ENCODE results near the gene DNAH1.
A peak's percentile ranks its signal among the peaks of the same experiment; 100 is the strongest.

Gene DNAH1

DNA sequence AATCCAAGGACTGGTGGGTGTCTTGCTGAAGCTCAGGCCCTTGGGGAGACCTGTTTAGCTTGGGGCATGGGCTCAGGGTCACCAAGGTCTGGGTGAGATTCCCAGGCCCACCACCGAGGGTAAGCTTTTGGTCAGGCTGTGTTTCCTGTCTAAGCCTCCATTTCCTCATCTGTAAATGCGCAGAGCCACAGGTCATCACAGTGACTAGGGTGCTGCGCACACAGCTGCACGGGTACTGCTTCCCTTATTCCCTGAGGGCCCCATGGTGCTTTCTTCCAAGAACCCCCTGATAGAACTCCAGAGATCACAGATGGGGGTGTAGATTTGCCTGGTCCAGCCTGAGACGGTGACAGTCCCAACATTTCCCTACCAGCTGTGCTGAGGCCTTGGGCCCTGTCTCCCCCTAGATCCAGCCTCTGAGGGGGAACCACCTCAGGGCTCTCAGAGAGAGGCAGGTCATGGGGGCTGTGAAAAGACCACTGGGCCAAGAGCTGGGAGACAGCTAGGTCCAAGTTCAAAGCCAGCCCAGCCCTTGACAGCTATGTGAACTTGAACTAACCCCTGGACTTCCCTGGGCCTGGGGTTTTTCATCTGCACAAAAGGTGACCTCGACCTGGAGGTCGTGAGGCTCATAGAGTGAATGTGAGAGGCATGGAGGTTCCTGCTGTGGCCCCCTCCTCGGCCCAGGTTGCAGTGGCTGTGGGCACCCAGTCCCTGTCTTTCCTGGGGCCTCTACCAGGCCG is 68.1 kb downstream of the DNAH1 start:
- no peak for DNase-seq (ENCODE audit: insufficient read length, low spot score)
- no peak for FAIRE-seq

DNA sequence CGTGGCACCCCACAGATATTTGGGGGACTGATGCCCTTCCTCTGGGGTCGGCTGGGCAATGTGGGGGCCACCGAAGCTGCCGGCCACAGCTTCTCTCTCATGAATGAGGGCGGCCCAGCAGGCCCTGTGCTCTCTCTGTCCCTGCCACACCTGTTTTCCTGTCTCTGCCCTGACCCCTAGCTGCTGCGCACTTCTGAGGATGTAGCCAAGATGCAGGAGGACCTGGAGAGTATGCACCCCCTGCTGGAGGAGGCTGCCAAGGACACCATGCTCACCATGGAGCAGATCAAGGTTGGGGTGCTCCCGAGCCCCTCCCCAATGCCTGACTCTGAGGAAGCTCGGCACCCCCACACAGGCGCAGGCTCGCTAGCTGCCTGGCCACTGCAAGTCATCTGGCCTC is 69.0 kb downstream of the DNAH1 start:
- no peak for FAIRE-seq
- peak; percentile 64 for DNase-seq (ENCODE audit: insufficient read length, low spot score)

DNA sequence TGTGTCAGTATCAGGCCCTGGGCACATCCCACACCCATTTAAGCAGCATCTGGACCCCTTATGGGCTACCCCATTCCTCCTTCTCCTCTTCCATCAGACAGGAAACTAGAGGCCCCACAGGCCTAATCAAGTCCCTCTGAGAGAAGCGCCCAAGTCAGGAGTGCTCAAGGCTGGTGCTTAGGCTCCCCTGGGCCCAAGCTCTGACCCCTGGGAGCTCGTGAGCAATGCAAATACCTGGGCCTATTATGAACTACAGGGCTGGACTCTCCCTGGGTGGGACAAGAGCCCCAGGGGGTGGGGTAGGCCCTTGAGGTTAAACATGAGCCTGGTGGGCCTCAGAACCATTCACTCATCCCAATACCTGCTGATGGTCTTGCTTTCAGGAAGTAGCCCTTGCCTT is 71.4 kb downstream of the DNAH1 start:
- FAIRE-seq (no peak), DNase-seq (ENCODE audit: insufficient read length, low spot score) (no peak)

DNA sequence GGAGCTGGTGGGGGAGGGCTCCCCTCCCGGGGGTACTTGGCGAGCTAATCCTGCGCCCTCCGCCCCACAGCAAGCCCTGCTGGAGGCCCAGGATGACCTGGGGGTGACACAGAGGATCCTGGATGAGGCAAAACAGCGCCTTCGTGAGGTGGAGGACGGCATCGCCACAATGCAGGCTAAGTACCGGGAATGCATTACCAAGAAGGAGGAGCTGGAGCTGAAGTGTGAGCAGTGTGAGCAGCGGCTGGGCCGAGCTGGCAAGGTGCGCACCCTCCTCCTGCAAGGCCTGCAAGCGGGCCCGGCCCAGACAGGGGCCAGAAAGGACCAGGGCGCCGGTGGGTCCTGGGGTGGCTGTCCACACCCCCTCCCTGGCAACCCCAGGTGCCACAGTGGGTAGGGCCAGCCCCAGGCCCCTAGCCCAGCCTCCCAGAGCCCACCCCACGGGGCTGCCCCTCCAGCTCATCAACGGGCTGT is 72.3 kb downstream of the DNAH1 start:
- FAIRE-seq, result no peak
- DNase-seq (ENCODE audit: insufficient read length, low spot score), result no peak

DNA sequence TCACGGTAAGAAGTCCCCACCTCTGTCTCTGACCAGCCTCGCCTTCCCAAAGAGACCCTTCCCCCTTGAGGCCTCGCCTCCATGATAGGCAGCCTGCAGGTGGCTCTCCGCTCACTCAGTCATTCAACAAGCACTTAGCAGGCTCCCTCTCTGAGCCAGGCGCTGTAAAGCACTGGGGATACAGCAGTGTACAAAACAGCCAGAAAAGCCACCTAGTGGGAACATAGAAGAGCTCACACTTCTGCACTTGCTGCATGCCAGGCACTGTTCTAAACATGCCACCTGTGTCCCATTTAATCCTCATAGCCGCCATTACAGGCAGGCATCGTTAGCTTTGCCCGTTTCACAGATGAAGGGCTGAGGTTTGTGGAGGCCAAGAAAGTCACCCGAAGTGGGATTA is 72.8 kb downstream of the DNAH1 start:
- DNase-seq (ENCODE audit: insufficient read length, low spot score) (no peak), FAIRE-seq (no peak)

DNA sequence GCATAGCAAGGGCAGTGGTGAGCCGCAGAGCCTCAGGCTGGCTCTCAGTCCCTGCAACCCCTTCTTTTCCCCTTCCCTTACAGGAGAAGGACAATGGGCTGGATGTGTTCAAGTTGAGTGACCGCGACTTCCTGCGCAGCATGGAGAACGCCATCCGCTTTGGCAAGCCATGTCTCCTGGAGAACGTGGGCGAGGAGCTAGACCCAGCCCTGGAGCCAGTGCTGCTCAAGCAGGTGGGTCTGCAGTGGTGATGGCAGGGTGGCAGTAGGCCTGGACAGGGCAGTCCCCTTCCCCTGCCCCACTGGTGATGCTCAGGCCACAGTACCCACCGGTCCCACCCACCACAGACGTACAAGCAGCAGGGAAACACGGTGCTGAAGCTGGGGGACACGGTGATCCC is 75.0 kb downstream of the DNAH1 start:
- FAIRE-seq, result no peak

DNA sequence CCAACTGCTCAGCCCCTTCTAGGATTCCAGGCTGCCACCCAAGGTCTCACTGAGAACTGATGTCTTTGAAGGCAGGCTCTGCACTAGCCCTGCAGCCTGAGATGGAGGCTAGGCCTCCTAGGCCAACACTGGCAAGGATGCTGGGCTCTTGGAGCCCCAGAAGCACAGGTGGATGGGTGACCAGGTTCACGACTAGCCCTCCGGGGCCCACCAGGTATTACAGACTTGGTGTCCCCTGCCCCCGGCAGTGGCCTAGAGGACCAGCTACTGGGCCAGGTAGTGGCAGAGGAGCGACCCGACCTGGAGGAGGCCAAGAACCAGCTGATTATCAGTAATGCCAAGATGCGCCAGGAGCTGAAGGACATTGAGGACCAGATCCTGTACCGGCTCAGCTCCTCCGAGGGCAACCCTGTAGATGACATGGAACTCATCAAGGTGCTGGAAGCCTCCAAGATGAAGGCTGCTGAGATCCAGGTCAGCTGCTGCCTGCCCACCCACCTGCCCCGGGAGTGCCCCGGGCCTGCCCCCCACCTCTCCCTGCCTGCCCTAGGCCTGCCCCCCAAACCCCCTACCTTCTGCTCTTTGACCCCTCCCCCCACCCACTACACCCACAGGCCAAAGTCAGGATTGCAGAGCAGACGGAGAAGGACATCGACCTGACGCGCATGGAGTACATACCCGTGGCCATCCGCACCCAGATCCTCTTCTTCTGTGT is 76.3 kb downstream of the DNAH1 start:
- no peak for FAIRE-seq
- no peak for DNase-seq (ENCODE audit: insufficient read length, low spot score)

More for the DNA sequence above, 75.0 kb downstream of the DNAH1 start:
- DNase-seq (ENCODE audit: insufficient read length, low spot score), result no peak

DNA sequence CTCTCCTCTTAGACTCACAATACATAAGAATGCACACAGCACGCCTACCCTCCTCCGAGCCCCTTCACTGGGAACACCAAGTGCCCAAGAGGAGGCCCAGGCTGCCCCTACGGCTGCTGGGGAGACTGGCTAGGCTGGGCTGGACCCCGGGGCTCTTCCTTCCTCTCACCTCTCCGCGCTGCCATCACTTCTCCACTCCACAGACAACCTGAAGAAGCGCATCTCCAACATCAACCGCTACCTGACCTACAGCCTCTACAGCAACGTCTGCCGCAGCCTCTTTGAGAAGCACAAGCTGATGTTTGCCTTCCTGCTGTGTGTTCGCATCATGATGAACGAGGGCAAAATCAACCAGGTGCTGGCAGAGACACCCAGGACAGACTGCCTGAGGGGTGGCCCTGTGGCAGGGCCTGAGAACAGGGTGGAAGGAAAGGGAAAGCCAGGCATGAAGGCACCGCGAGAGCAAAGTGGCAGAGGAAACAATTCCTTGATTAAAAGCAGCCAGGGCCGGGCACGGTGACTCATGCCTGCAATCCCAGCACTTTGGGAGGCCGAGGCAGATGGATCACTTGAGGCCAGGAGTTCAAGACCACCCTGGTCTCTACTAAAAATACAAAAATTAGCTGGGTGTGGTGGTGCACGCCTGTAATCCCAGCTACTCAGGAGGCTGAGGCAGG is 77.2 kb downstream of the DNAH1 start:
- DNase-seq (ENCODE audit: insufficient read length, low spot score) (no peak), FAIRE-seq (no peak)

DNA sequence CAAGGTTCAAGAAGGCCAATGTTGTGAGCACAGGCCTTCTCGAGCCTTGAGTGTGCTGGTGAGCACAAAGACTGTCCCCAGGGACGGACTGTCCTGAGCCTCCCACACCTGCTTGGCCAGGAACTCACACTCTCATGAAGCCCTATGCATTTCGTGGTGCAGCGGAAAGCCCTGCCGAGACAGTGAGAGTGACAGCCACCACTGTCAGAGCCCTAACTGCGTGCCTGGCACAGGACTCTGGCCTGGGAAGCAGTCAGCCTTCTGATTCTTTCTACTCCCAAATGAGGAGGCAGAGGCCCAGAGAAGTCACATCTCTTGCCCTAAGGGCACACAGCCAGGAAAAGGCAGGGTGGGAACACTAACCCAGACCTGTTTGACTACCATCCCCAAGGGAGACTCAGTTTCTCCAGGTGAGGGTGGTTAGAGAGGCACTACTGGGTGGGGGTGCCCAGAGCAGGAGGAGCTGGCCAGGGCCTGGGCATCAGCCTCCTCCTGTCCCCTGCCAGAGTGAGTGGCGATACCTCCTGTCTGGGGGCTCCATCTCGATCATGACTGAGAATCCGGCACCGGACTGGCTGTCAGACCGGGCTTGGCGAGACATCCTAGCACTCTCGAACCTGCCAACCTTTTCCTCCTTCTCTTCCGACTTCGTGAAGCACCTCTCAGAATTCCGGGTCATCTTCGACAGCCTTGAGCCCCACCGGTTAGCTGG is 78.0 kb downstream of the DNAH1 start:
- FAIRE-seq (no peak), DNase-seq (ENCODE audit: insufficient read length, low spot score) (no peak)

DNA sequence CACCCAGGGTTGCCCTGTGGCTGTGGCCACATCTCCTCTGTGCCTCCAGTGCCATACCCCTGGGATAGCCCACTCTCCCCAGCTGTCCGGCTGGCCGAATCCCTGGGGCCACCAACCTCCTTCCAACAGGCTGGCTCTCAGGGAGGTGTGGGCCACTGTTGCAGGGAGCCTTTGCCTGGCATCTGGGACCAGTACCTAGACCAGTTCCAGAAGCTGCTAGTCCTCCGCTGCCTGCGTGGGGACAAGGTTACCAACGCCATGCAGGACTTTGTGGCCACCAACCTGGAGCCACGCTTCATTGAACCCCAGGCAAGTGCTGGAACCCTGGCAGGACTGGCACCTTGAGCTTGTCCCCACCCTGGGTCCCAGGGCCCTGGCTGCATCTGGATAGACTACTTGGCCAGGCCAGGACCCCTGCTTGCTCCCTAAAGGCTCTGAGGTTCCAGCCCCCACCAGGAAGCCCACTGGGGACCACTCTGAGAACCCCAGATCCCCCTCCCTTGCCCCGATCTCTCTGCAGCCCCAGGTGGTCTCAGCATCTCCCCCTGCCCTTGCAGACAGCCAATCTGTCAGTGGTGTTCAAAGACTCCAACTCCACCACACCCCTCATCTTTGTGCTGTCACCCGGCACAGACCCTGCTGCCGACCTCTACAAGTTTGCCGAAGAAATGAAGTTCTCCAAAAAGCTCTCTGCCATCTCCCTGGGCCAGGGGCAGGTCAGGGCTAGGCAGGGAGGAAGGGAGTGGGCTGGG is 78.8 kb downstream of the DNAH1 start:
- FAIRE-seq (no peak), DNase-seq (ENCODE audit: insufficient read length, low spot score) (no peak)

DNA sequence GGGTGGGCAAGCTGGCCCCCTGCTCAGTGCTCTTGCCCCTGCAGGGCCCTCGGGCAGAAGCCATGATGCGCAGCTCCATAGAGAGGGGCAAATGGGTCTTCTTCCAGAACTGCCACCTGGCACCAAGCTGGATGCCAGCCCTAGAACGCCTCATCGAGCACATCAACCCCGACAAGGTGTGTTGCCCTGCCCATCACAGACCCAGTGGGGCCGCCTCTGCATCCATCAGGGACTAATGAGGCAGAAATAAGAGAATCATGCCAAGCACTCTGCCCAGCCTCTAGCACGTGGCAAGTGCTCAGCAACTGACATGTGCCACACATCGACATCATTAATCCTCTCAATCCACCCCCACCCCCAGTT is 79.4 kb downstream of the DNAH1 start:
- DNase-seq (ENCODE audit: insufficient read length, low spot score) (no peak), FAIRE-seq (no peak)

DNA sequence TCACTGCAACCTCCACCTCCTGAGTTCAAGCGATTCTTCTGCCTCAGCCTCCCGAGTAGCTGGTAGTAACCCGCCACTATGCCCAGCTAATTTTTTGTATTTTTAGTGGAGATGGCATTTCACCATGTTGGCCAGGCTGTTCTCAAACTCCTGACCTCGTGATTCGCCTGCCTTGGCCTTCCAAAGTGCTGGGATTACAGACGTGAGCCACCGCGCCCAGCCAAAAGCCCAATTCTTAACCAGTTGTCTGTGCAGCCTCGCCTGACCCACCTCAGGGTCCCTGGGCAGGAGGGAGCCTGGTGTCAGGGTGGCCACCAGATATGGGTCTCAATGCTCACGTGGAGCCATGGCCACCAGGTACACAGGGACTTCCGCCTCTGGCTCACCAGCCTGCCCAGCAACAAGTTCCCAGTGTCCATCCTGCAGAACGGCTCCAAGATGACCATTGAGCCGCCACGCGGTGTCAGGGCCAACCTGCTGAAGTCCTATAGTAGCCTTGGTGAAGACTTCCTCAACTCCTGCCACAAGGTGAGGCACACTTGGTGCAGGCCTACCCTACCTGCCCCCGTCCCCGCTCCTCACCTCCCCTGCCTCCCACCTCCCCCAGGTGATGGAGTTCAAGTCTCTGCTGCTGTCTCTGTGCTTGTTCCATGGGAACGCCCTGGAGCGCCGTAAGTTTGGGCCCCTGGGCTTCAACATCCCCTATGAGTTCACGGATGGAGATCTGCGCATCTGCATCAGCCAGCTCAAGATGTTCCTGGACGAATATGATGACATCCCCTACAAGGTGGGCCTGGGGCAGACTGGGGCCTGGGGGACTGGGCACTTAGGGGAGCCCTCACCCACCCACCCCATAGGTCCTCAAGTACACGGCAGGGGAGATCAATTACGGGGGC is 80.1 kb downstream of the DNAH1 start:
- FAIRE-seq, result no peak
- no peak for DNase-seq (ENCODE audit: insufficient read length, low spot score)

DNA sequence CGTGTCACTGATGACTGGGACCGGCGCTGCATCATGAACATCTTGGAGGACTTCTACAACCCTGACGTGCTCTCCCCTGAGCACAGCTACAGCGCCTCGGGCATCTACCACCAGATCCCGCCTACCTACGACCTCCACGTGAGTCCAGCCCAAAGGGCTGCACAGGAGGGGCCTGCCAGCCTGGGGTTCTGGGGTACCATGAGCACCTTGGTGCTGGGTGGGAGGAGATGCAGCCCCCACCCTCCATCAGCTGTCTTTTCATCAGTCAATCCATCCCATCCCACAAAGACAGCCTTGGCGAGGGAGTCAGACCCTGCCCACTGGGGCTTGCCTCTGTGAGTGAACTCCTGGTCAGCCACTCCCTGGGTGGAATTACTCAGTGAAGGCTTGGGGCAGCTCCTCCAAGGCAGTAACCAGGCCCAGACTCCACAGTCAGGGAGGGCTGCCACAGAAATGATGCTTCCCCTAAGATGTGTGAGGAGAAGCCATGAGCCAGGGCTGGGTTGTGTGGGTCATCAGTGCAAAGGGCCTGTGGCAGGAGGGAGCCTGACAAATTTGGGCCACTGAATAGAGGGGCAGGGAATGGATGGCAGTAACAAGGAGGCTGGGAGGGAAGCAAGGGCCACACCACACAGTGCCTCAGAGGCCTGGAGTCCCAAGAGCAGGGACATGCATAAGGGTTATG is 80.9 kb downstream of the DNAH1 start:
- FAIRE-seq, result no peak
- DNase-seq (ENCODE audit: insufficient read length, low spot score), result no peak

DNA sequence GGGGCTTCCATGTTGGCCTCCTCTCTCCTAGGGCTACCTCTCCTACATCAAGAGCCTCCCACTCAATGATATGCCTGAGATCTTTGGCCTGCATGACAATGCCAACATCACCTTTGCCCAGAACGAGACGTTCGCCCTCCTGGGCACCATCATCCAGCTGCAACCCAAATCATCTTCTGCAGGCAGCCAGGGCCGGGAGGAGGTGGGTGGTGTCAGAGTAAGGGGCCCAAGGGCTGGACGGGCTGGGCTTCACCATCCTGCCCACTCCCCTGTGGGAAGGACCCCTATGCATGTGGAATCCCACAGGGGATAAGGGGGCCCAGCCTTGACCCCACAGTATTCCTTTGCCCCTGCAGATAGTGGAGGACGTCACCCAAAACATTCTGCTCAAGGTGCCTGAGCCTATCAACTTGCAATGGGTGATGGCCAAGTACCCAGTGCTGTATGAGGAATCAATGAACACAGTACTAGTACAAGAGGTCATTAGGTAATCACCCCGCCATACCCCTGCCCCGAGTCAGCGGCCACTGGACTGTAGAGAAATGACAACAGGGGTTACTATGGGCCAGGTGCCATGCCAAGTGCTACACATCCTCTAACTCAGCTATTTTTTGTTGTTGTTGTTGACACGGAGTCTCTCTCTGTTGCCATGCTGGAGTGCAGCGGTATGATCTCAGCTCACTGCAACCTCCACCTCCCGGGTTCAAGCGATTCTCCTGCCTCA is 81.7 kb downstream of the DNAH1 start:
- no peak for FAIRE-seq
- DNase-seq (ENCODE audit: insufficient read length, low spot score), result no peak

DNA sequence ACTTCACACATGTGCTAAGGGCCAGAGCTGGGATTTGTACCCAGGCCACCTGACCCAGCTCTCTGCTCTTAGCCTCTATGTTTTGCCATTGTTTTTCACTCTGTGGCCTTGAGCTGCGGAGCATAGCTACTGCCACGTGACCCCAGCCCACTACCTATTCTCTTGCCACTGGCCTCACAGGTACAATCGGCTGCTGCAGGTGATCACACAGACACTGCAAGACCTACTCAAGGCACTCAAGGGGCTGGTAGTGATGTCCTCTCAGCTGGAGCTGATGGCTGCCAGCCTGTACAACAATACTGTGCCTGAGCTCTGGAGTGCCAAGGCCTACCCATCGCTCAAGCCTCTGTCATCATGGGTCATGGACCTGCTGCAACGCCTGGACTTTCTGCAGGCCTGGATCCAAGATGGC is 82.6 kb downstream of the DNAH1 start:
- DNase-seq (ENCODE audit: insufficient read length, low spot score), result no peak

DNA sequence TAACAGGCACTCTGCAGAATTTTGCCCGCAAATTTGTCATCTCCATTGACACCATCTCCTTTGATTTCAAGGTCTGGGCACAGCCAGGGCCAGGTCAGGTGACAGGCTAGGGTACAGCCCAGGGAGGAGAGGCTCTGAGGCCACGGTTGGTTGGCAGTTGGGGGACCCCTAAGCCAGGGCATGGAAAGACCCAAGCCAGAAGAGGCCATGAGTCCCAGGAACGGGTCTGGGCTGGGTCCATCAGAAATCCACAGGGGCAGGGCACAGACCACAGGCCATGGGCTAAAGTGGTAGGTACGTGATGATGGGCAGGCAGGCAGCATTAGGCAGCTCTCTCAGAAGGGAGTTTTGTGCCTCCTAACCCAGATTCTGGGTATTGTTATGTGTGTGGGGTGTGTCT is 83.0 kb downstream of the DNAH1 start:
- FAIRE-seq (no peak), DNase-seq (ENCODE audit: insufficient read length, low spot score) (no peak)

More for the DNA sequence above, 82.6 kb downstream of the DNAH1 start:
- no peak for FAIRE-seq

DNA sequence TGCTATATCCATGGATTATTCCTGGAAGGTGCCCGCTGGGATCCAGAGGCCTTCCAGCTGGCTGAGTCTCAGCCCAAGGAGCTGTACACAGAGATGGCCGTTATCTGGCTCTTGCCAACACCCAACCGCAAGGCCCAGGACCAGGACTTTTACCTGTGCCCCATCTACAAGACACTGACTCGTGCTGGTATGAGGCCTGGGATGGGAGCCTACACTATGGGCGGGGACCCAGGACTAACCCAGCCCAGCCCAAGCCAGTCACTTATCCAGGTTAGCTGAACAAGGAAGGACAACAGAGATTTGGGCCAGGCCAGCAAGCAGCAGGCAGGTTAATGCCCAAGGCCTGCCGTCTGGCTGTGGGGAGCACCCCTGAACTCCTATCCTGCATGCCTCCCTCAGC is 83.5 kb downstream of the DNAH1 start:
- no peak for DNase-seq (ENCODE audit: insufficient read length, low spot score)
- FAIRE-seq, result no peak

DNA sequence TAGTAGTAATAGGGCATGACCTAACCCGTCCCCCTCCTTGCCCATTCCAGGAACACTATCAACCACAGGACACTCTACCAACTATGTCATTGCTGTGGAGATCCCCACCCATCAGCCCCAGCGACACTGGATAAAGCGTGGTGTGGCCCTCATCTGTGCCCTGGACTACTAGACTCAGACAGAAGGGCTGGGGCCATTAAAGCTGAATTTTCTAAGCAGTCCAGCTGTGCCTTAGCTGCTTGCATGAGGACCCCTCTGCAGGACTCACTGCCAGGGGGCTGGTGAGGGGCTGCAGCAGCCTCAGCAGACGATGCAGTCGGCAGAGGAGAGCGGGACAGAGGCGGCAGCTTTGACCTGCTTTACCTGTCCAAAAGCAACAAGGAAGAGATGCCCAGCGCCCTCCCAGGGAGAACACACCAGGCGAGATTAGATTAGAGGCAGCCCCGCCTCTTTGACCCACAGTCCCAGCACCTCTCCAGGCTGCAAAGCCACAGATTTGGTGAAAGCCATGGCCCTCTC is 84.2 kb downstream of the DNAH1 start:
- FAIRE-seq, result no peak
- DNase-seq (ENCODE audit: insufficient read length, low spot score), result no peak
